Heart left ventricle (tissue), 16 donors: ENCODE data around the gene AHCYL2. TPM values are rescaled to one million over a fixed set of nuclear protein-coding genes. Genes with fewer than 3 reads are reported as not detected.
"Not testable (repeated sequence)": the region's sequence is repeated elsewhere in the genome, so short reads cannot be mapped to it uniquely, and the experiment has no call there.

Experiments used
- ATAC-seq, 4 donors: fragments of 200-7000 bp; cut with Tn5 transposase; one replicate each; pipeline ENCODE4 v1.9.1; 2020 to 2022; ENCODE audit warnings: moderate library complexity in 4 of 4, mild to moderate bottlenecking in 3 of 4, moderate number of reproducible peaks in 1 of 4
- DNase-seq, 5 donors: peaks; one replicate each; pipeline ENCODE4 v3.0.0-alpha.2; 2020
- H3K27ac ChIP-seq, 12 donors: fragments of 200-600 bp; sonication (generic) in 4 of 12; one replicate each; pipeline versions ENCODE4 v1.5.0 to v1.8.0; 2016 to 2022; ENCODE audit warnings: mild to moderate bottlenecking in 2 of 12
- H3K27me3 ChIP-seq, 9 donors: fragments of 200-600 bp; sonication (generic) in 2 of 9; one replicate each; pipeline versions ENCODE4 v1.5.1 to v1.8.0; 2016 to 2022; ENCODE audit warnings: mild to moderate bottlenecking in 3 of 9
- H3K36me3 ChIP-seq, 9 donors: fragments of 200-600 bp; sonication (generic) in 2 of 9; one replicate each; pipeline versions ENCODE4 v1.5.0 to v1.8.0; 2018 to 2022; ENCODE audit warnings: mild to moderate bottlenecking in 2 of 9
- H3K4me1 ChIP-seq, 12 donors: fragments of 200-600 bp; sonication (generic) in 4 of 12; one replicate each; pipeline versions ENCODE4 v1.5.0 to v1.8.0; 2016 to 2022; ENCODE audit warnings: mild to moderate bottlenecking in 3 of 12
- H3K4me3 ChIP-seq, 12 donors: fragments of 200-600 bp; sonication (generic) in 4 of 12; one replicate each; pipeline versions ENCODE4 v1.5.0 to v1.8.0; 2017 to 2022; ENCODE audit warnings: mild to moderate bottlenecking in 9 of 12, moderate library complexity in 4 of 12
- H3K9me3 ChIP-seq, 12 donors: fragments of 200-600 bp; sonication (generic) in 4 of 12; one replicate each; pipeline versions ENCODE4 v1.5.0 to v1.8.0; 2016 to 2022; ENCODE audit warnings: mild to moderate bottlenecking in 1 of 12
- CTCF ChIP-seq, 12 donors: fragments of 200-600 bp; sonication (generic) in 4 of 12; IDR thresholded peaks; one replicate each; pipeline versions ENCODE4 v1.5.0 to v1.8.0; 2018 to 2022; ENCODE audit warnings: antibody characterized with exemption in 12 of 12, mild to moderate bottlenecking in 5 of 12
- POLR2A ChIP-seq, 2 donors: fragments of 450-650 bp; IDR thresholded peaks; one replicate each; pipeline ENCODE4 v1.6.1; 2017; ENCODE audit warnings: antibody characterized with exemption in 2 of 2, mild to moderate bottlenecking in 2 of 2, moderate library complexity in 2 of 2
- WGBS, 4 donors: extraction: QIAGEN DNeasy Blood & Tissue Kit in 2 of 4; methylation state at CpG; one replicate each; pipeline versions ENCODE4 v1.1.5 to v1.1.7; 2013 to 2018; 5-methylcytosine and 5-hydroxymethylcytosine counted together
- intact Hi-C, 10 donors: fragments of 100-400 bp; cut with DNase I; formaldehyde crosslinking; loops; one replicate each; pipeline versions ENCODE4 v1.11.1 to v1.14.2; 2022
- polyA plus RNA-seq, 2 donors: library from polyadenylated mRNA; stranded (reverse); fragments of 200-250 nt; gene quantifications; one replicate each; pipeline ENCODE4 v1.2.3, GENCODE V29; 2013
- total RNA-seq, 9 donors: library from RNA; depleted of rRNA in 2 of 9; stranded (reverse); fragments of >200 nt in 2 of 9; fragmentation: NEBNext Ultra II Directional in 3 of 9; extraction: Animal tissue kit (Norgen Biotek cat#: 25700) in 3 of 9; gene quantifications; one replicate each; pipeline versions ENCODE4 v1.1.0 to v1.2.4, GENCODE V29; 2016 to 2023
- donor health status: ischemic (EF 13 %, LVEDD 7.1; RV severe dilation, severe dysfunction).
- donor health status: healthy with polysubstance abuse.
- donor health status: DM: no; HTN: yes; CAD: no.
- donor health status: DM: no; HTN: no; CAD: no.
- donor health status: ischemic (EF 25% LVEDD 6.9; RV normal size, moderate dysfunction).
- donor health status: ischemic (EF 25% LVEDD 5.7; RV mildly dilated, moderate dysfunction).
- donor health status: healthy.
- donor health status: DM: yes; HTN: yes; CAD: no.
- donor health status: ischemic (EF 35%, LVEDD 5.7; RV mildly dilated, moderate dysfunction).
- donor health status: nonischemic (EF 11% LVEDD 7.7; RV severe dilation, severe dysfunction).
- donor health status: DM: yes; HTN: yes; CAD: no.
- donor health status: PGD.
- donor health status: ischemic (EF 29% LVEDD 5.4; RV normal size, mild dysfunction).
- donor health status: nonischemic (EF 23%, LVEDD 6.1; RV moderate dilation, normal function).

AHCYL2 gene
- total and polyA plus RNA-seq, 11 donors, result 1.3 to 7.6 (median 6.2) TPM

- H3K27me3 ChIP-seq, result no peaks in the 10 kb centered on the region
- intact Hi-C loops, result loop anchor here in 7 of 10 donors (2.0 to 5.0 kb wide), 3 partner anchors 78 to 83 kb away; no protein-coding TSS in a partner anchor
- H3K4me1 ChIP-seq, result peaks cover 0 to 7% (median 3%) of the 10 kb centered on the region in 12 donors
- no peaks in the 10 kb centered on the region for H3K36me3 ChIP-seq
- DNase-seq, result no peak
- no peak overlapping the region for H3K4me3 ChIP-seq
- H3K27ac ChIP-seq, result no peak overlapping the region
- ATAC-seq, result no peak
- WGBS, 4 donors, result 96 to 98% (median 98%) methylated on average over 3 of the region's 3 CpGs
- peaks cover 0 to 16% (median 0%) of the 10 kb centered on the region in 12 donors for H3K9me3 ChIP-seq
- TF ChIP-seq CTCF (IDR thresholded peaks at IDR 0.05), result no peak
- no peak for TF ChIP-seq POLR2A (IDR thresholded peaks at IDR 0.05)
Measured at GRCh38 chr7:129299889-129300288, 75.1 kb downstream of the AHCYL2 start.

GRCh38 chr7:129300299-129300698 is 75.5 kb downstream of the AHCYL2 start:
- H3K4me3 ChIP-seq, intact Hi-C loops, H3K4me1 ChIP-seq, H3K27ac ChIP-seq, H3K27me3 ChIP-seq, ATAC-seq, H3K36me3 ChIP-seq, DNase-seq: not testable (repeated sequence)
- WGBS, 4 donors, result 94 to 100% (median 98%) methylated on average over 1 of the region's 1 CpG
- H3K9me3 ChIP-seq, result peaks cover 0 to 16% (median 0%) of the 10 kb centered on the region in 12 donors

- Histone ChIP-seq H3K4me1 (peaks cover 0 to 10% (median 0%) of the 10 kb centered on the region in 12 donors), H3K4me3 (no peak overlapping the region), H3K27me3 (no peaks in the 10 kb centered on the region), H3K27ac (peak overlapping the region in 2 of 12 donors; percentile 28 to 33), H3K9me3 (peaks cover 0 to 8% (median 0%) of the 10 kb centered on the region in 12 donors), H3K36me3 (no peaks in the 10 kb centered on the region)
- WGBS, 4 donors, result 70 to 90% (median 81%) methylated on average over 3 of the region's 3 CpGs
- ATAC-seq (peak in 1 of 4 donors; percentile 8), DNase-seq (no peak)
- no peak for TF ChIP-seq POLR2A (IDR thresholded peaks at IDR 0.05)
- TF ChIP-seq CTCF (IDR thresholded peaks at IDR 0.05), result no peak
- intact Hi-C loops, result no loop called here
Measured at GRCh38 chr7:129307592-129307991, 82.8 kb downstream of the AHCYL2 start.

- no peaks in the 10 kb centered on the region for H3K36me3 ChIP-seq
- H3K27me3 ChIP-seq, result no peaks in the 10 kb centered on the region
- intact Hi-C loops, result no loop called here
- H3K27ac ChIP-seq, result peak overlapping the region in 2 of 12 donors; percentile 28 to 33
- H3K4me1 ChIP-seq, result peaks cover 0 to 10% (median 0%) of the 10 kb centered on the region in 12 donors
- DNase-seq, result peak; percentile 10 to 74 (median 63)
- H3K9me3 ChIP-seq, result peaks cover 0 to 8% (median 0%) of the 10 kb centered on the region in 12 donors
- 64 to 88% (median 80%) methylated on average over 1 of the region's 1 CpG for WGBS, 4 donors
- no peak overlapping the region for H3K4me3 ChIP-seq
- peak; percentile 65 to 92 (median 88) for ATAC-seq
- no peak for TF ChIP-seq CTCF (IDR thresholded peaks at IDR 0.05)
- TF ChIP-seq POLR2A (IDR thresholded peaks at IDR 0.05), result no peak
Measured at GRCh38 chr7:129308047-129308446, 83.2 kb downstream of the AHCYL2 start.

- Histone ChIP-seq H3K27ac (no peak overlapping the region), H3K27me3 (no peaks in the 10 kb centered on the region), H3K9me3 (no peaks in the 10 kb centered on the region), H3K4me3 (no peak overlapping the region), H3K4me1 (peaks cover 0 to 23% (median 6%) of the 10 kb centered on the region in 12 donors), H3K36me3 (no peaks in the 10 kb centered on the region)
- TF ChIP-seq CTCF (IDR thresholded peaks at IDR 0.05) (no peak), POLR2A (IDR thresholded peaks at IDR 0.05) (no peak)
- 92 to 97% (median 95%) methylated on average over 5 of the region's 5 CpGs for WGBS, 4 donors
- ATAC-seq, result no peak
- intact Hi-C loops, result no loop called here
- DNase-seq, result no peak
Measured at GRCh38 chr7:129311429-129311828, 86.6 kb downstream of the AHCYL2 start.
